Omental fat pad (tissue), 4 donors: ENCODE measurements around the gene PKP4. TPM values are rescaled to one million over a fixed set of nuclear protein-coding genes. Genes with fewer than 3 reads are reported as not detected.

Source experiments
- ATAC-seq: fragments of 150-250 bp; one replicate; pipeline ENCODE4 v1.9.1; 2016; ENCODE audit warnings: mild to moderate bottlenecking, moderate library complexity; ENCODE audit not compliant: low FRiP score
- DNase-seq: peaks from one replicate; pipeline ENCODE4 v3.0.0-alpha.2; 2019; ENCODE audit warnings: low spot score
- CTCF ChIP-seq, 3 donors: fragments of 450-650 bp; IDR thresholded peaks; one replicate each; pipeline ENCODE4 v1.5.1; 2016 to 2017; ENCODE audit warnings: antibody characterized with exemption in 3 of 3, mild to moderate bottlenecking in 3 of 3, moderate library complexity in 2 of 3
- total RNA-seq, 4 donors: library from RNA; depleted of rRNA; stranded (reverse); fragments of >200 nt; gene quantifications; one replicate each; pipeline ENCODE4 v1.1.0, GENCODE V29; 2016

PKP4 gene
- total RNA-seq, 4 donors from 2014 or later, result 25.8 to 96.9 (median 56.2) TPM

- no peak for DNase-seq
- TF ChIP-seq CTCF (IDR thresholded peaks at IDR 0.05), result no peak
- ATAC-seq, result no peak
These were observed 167.4 kb downstream of the PKP4 start for GRCh38 chr2:158624071-158624667.

GRCh38 chr2:158624961-158625360 lies 168.2 kb downstream of the PKP4 start:
- TF ChIP-seq CTCF (IDR thresholded peaks at IDR 0.05), result no peak
- DNase-seq (no peak), ATAC-seq (no peak)

GRCh38 chr2:158629116-158629515 lies 172.4 kb downstream of the PKP4 start:
- DNase-seq (no peak), ATAC-seq (no peak)
- TF ChIP-seq CTCF (IDR thresholded peaks at IDR 0.05), result no peak

DNA sequence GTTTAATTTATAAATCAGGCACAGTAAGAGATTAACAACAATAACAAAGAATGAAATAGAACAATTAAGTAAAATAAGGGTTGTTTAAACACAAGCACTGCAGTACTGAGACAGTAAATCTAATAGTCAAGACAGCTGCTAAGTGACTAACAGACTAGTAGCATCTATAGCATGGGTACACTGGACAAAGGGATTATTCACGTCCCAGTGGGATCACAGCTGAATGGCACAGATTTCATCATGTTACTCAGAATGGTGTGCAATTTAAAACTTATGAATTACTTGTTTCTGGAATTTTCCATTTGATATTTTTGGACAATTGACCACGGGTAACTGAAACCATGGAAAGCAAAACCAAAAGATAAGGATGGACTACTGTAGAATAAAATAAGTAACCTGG lies 176.5 kb downstream of the PKP4 start:
- TF ChIP-seq CTCF (IDR thresholded peaks at IDR 0.05), result no peak
- no peak for ATAC-seq
- no peak for DNase-seq

GRCh38 chr2:158634627-158635026 lies 177.9 kb downstream of the PKP4 start:
- TF ChIP-seq CTCF (IDR thresholded peaks at IDR 0.05), result no peak
- ATAC-seq (no peak), DNase-seq (no peak)

DNA sequence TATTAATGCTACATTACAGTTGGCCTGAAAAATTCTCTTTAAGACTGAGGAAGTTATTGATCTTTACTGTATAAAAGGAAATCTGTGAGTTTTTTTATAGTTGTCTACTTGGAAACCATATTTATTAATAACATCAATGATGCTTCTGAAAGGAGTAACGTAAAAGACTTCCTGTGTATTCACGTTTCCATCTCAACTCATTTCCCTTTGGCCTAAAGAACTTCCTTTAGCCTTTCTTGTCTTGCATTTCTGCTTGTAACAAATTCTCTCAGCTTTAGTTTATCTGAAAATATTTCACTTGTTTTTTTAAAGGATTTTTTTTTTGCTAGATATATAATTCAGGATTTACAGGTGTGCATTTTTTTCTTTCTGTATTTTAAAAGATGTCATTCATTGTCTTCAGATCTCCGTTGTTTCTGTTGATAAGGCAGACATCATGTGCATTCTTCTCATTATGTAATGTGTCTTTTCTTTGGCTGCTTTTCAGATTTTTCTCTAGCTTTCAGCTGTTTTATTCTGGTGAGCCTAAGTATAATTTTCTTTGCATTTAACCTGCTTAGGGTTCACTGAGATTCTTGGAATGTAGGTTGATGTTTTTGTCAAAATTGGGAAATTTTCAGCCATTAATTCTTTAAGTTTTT lies 179.3 kb downstream of the PKP4 start:
- DNase-seq, result no peak
- no peak for TF ChIP-seq CTCF (IDR thresholded peaks at IDR 0.05)
- no peak for ATAC-seq

- ATAC-seq, result no peak
- DNase-seq, result no peak
- no peak for TF ChIP-seq CTCF (IDR thresholded peaks at IDR 0.05)
These were observed 180.6 kb downstream of the PKP4 start for GRCh38 chr2:158637357-158637756.
